ENCODE measurements around the gene SBNO1.

- TF ChIP-seq CTCF (conservative IDR thresholded peaks at IDR 0.05), result no peak
- no peak for TF ChIP-seq ZFX (IDR thresholded peaks at IDR 0.05)
Measured at GRCh38 chr12:123269395-123269892, 95.2 kb downstream of the SBNO1 start.

Data from C4-2B (cell line).